ENCODE results near the gene MAIP1. TPM values are rescaled to one million over a fixed set of nuclear protein-coding genes. Genes with fewer than 3 reads are reported as not detected.

MAIP1 gene
- total RNA-seq, 1 experiment from 2014 or later: 27.9 TPM

DNA sequence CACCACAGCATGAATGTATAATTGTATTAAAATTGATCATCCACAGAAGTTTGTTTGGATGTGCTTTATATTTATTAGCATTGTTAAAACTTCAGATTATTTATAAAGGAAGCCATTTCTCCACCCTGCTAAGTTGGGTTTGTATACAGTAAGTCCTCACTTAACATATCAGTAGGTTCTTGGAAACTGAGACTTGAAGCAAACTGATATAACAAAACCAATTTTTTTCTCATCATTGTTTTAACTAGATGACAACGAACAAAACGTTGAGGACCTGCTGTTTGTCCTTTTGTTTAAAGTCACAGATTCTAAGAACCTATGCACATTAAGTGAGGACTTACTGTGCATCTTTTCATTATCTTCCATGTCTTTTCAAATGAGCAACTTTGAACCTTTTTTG lies 27.2 kb upstream of the MAIP1 start:
- Mint-ChIP-seq H3K4me3 (ENCODE audit: low read depth, unreplicated experiment) (no peak overlapping the region), H3K4me1 (ENCODE audit: low read depth, unreplicated experiment) (peaks cover 7% of the 10 kb centered on the region), H3K27me3 (ENCODE audit: unreplicated experiment) (no peaks in the 10 kb centered on the region), H3K27ac (ENCODE audit: unreplicated experiment) (peak overlapping the region; percentile 14), H3K9me3 (ENCODE audit: low read depth, unreplicated experiment) (no peaks in the 10 kb centered on the region), H3K36me3 (ENCODE audit: insufficient read depth, unreplicated experiment) (peaks cover 40% of the 10 kb centered on the region)
- intact Hi-C loops (cut with micrococcal nuclease; ENCODE audit: unreplicated experiment): no loop called here
- BruUV-seq (replicated peaks): no TSS peak
- DNase-seq: no peak
- CTCF ChIA-PET: no interaction called here
- TF ChIP-seq, protein P1, sequence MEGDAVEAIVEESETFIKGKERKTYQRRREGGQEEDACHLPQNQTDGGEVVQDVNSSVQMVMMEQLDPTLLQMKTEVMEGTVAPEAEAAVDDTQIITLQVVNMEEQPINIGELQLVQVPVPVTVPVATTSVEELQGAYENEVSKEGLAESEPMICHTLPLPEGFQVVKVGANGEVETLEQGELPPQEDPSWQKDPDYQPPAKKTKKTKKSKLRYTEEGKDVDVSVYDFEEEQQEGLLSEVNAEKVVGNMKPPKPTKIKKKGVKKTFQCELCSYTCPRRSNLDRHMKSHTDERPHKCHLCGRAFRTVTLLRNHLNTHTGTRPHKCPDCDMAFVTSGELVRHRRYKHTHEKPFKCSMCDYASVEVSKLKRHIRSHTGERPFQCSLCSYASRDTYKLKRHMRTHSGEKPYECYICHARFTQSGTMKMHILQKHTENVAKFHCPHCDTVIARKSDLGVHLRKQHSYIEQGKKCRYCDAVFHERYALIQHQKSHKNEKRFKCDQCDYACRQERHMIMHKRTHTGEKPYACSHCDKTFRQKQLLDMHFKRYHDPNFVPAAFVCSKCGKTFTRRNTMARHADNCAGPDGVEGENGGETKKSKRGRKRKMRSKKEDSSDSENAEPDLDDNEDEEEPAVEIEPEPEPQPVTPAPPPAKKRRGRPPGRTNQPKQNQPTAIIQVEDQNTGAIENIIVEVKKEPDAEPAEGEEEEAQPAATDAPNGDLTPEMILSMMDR (IDR thresholded peaks at IDR 0.05; ENCODE audit: unreplicated experiment): no peak

DNA sequence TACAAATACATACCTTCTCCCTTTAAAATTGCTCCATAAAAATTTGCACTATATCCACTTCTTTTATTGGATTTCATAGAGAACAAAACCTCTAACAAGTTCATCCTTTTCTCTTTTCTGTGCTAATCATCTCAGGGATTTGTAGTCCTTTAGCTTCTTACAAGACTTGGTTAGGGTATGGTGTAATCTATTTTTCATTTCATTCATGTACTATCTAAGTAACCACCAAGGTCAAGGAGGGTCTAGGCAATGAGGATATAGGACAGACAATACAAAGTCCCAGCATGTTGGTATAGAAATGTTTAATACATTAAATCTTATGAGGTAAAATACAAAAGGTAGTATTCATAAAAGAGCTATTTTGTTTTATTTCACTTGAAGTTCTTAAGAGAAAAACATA lies 26.8 kb upstream of the MAIP1 start:
- CTCF ChIA-PET: no interaction called here
- DNase-seq: no peak
- intact Hi-C loops (cut with micrococcal nuclease; ENCODE audit: unreplicated experiment): no loop called here
- H3K4me1 Mint-ChIP-seq (ENCODE audit: low read depth, unreplicated experiment): peaks cover 7% of the 10 kb centered on the region
- TF ChIP-seq, protein P1 (IDR thresholded peaks at IDR 0.05; ENCODE audit: unreplicated experiment): no peak
- peak overlapping the region; percentile 14 for H3K27ac Mint-ChIP-seq (ENCODE audit: unreplicated experiment)
- no peaks in the 10 kb centered on the region for H3K9me3 Mint-ChIP-seq (ENCODE audit: low read depth, unreplicated experiment)
- H3K36me3 Mint-ChIP-seq (ENCODE audit: insufficient read depth, unreplicated experiment): peaks cover 44% of the 10 kb centered on the region
- H3K27me3 Mint-ChIP-seq (ENCODE audit: unreplicated experiment): no peaks in the 10 kb centered on the region
- no peak overlapping the region for H3K4me3 Mint-ChIP-seq (ENCODE audit: low read depth, unreplicated experiment)
- BruUV-seq (replicated peaks): no TSS peak

DNA sequence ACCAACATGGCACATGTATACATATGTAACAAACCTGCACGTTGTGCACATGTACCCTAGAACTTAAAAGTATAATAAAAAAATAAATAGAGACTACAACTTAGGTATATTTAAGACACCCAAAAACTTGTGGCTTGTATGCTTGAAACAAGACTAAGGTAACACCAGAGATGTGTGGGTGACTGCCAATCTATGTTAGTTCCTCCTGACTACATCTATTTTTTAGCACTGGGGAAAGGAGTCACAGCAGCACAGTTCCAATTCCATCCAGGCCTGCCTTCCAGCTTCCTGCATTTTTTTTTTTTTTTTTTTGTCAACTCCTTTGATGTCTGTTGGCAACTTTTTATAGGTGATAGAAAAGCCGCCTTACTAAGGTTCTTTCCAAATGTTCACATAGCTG lies 26.1 kb upstream of the MAIP1 start:
- peaks cover 45% of the 10 kb centered on the region for H3K36me3 Mint-ChIP-seq (ENCODE audit: insufficient read depth, unreplicated experiment)
- CTCF ChIA-PET: interaction anchor here (0.7 kb wide), 1 partner anchor 62 kb away, joined by 6 read pairs; no protein-coding TSS in a partner anchor
- peaks cover under 1% of the 10 kb centered on the region for H3K4me1 Mint-ChIP-seq (ENCODE audit: low read depth, unreplicated experiment)
- no peak for DNase-seq
- no peaks in the 10 kb centered on the region for H3K9me3 Mint-ChIP-seq (ENCODE audit: low read depth, unreplicated experiment)
- no peaks in the 10 kb centered on the region for H3K27me3 Mint-ChIP-seq (ENCODE audit: unreplicated experiment)
- H3K27ac Mint-ChIP-seq (ENCODE audit: unreplicated experiment): no peak overlapping the region
- no peak overlapping the region for H3K4me3 Mint-ChIP-seq (ENCODE audit: low read depth, unreplicated experiment)
- intact Hi-C loops (cut with micrococcal nuclease; ENCODE audit: unreplicated experiment): no loop called here
- TF ChIP-seq, protein P1 (IDR thresholded peaks at IDR 0.05; ENCODE audit: unreplicated experiment): no peak
- BruUV-seq (replicated peaks): no TSS peak

DNA sequence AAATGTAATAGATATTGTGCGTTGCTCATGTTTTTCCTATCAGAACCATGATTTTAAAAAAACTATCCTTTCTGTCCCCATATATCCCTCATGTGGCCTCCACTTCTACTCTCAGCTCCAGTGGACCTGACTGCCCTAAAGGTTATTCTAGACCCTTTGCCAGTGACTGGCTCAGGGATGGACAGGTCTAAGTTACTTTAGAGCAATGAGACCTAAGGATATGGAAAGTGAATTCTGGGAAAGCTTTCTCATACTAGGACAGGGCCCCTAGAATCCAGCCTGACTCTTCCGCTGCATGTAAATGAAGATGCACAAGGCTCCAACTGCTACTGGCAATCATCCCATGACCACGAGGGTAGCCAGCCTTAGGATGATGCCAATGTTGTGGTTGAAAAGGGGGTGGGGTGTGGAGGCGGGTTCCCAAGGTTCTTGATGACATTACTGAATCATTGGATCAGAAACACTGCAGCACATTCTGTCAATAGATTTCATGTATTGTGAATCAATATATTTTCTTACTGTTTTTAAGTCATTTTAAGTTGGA lies 23.0 kb upstream of the MAIP1 start:
- H3K36me3 Mint-ChIP-seq (ENCODE audit: insufficient read depth, unreplicated experiment): peaks cover 39% of the 10 kb centered on the region

More for the DNA sequence above, 23.0 kb upstream of the MAIP1 start:
- Mint-ChIP-seq H3K4me3 (ENCODE audit: low read depth, unreplicated experiment) (no peak overlapping the region), H3K9me3 (ENCODE audit: low read depth, unreplicated experiment) (no peaks in the 10 kb centered on the region), H3K27ac (ENCODE audit: unreplicated experiment) (no peak overlapping the region), H3K27me3 (ENCODE audit: unreplicated experiment) (no peaks in the 10 kb centered on the region), H3K4me1 (ENCODE audit: low read depth, unreplicated experiment) (no peaks in the 10 kb centered on the region)
- no peak for DNase-seq
- TF ChIP-seq, protein P1 (IDR thresholded peaks at IDR 0.05; ENCODE audit: unreplicated experiment): no peak
- no TSS peak for BruUV-seq (replicated peaks)
- intact Hi-C loops (cut with micrococcal nuclease; ENCODE audit: unreplicated experiment): no loop called here
- CTCF ChIA-PET: no interaction called here

Data from Calu3 (cell line).